ENCODE measurements around the gene CTXND2.
"Not testable (repeated sequence)": the region's sequence is repeated elsewhere in the genome, so short reads cannot be mapped to it uniquely, and the experiment has no call there.

DNA sequence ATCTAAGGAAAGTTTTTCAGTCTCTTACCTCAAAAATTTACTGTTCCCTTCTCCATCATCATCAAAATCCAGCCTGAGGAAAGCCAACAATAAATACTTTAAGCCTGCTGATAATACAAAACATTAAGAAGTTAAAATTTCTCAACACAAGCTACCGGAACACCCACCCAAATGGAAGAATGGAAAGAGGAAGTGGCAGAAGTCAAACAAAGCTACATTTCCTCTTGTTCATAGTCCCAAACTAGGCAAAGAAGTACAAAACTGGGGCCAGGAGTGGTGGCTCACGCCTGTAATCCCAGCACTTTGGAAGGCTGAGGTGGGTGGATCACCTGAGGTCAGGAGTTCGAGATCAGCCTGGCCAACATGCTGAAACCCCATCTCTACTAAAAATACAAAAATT is 34.2 kb upstream of the CTXND2 start:
- TF ChIP-seq POLR2A, POLR2AphosphoS5 (IDR thresholded peaks at IDR 0.05): not testable (repeated sequence)
- TF ChIP-seq, protein P1, sequence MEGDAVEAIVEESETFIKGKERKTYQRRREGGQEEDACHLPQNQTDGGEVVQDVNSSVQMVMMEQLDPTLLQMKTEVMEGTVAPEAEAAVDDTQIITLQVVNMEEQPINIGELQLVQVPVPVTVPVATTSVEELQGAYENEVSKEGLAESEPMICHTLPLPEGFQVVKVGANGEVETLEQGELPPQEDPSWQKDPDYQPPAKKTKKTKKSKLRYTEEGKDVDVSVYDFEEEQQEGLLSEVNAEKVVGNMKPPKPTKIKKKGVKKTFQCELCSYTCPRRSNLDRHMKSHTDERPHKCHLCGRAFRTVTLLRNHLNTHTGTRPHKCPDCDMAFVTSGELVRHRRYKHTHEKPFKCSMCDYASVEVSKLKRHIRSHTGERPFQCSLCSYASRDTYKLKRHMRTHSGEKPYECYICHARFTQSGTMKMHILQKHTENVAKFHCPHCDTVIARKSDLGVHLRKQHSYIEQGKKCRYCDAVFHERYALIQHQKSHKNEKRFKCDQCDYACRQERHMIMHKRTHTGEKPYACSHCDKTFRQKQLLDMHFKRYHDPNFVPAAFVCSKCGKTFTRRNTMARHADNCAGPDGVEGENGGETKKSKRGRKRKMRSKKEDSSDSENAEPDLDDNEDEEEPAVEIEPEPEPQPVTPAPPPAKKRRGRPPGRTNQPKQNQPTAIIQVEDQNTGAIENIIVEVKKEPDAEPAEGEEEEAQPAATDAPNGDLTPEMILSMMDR (IDR thresholded peaks at IDR 0.05) = not testable (repeated sequence)
